Type B pancreatic cell (in vitro differentiated cells): ENCODE measurements around the gene MICALL1. TPM values are rescaled to one million over a fixed set of nuclear protein-coding genes. Genes with fewer than 3 reads are reported as not detected.
A peak's percentile ranks its signal among the peaks of the same experiment; 100 is the strongest.

ENCODE experiments used
- DNase-seq: peaks from one replicate; pipeline ENCODE4 v3.0.0; 2021; ENCODE audit warnings: mixed read lengths; ENCODE audit not compliant: unreplicated experiment; ENCODE audit errors: extremely low spot score
- H3K27ac Mint-ChIP-seq: 2 replicates; pipeline ENCODE4 v1.8.0; 2021; ENCODE audit warnings: mild to moderate bottlenecking, mixed read lengths
- H3K27me3 Mint-ChIP-seq: 2 replicates; pipeline ENCODE4 v1.8.0; 2021; ENCODE audit warnings: mixed read lengths
- H3K36me3 Mint-ChIP-seq: 2 replicates; pipeline ENCODE4 v1.8.0; 2021; ENCODE audit warnings: mixed read lengths
- H3K4me1 Mint-ChIP-seq: one replicate; pipeline ENCODE4 v1.8.0; 2021; ENCODE audit warnings: mixed read lengths; ENCODE audit not compliant: unreplicated experiment
- H3K4me3 Mint-ChIP-seq: 2 replicates; pipeline ENCODE4 v1.8.0; 2021; ENCODE audit warnings: mild to moderate bottlenecking, mixed read lengths
- H3K9me3 Mint-ChIP-seq: 2 replicates; pipeline ENCODE4 v1.8.0; 2021; ENCODE audit warnings: mixed read lengths
- total RNA-seq: library from RNA; stranded (reverse); gene quantifications from 2 replicates; pipeline ENCODE4 v1.2.1, GENCODE V29; 2021; ENCODE audit warnings: low replicate concordance
- TF ChIP-seq, protein P1 (sequence below): fragments of 200-600 bp; sonication (generic); conservative IDR thresholded peaks from 2 replicates; pipeline ENCODE4 v1.5.0; 2021; ENCODE audit warnings: antibody characterized with exemption, mild to moderate bottlenecking

Gene MICALL1
- total RNA-seq, 1 donor from 2014 or later: 56.5 TPM

DNA sequence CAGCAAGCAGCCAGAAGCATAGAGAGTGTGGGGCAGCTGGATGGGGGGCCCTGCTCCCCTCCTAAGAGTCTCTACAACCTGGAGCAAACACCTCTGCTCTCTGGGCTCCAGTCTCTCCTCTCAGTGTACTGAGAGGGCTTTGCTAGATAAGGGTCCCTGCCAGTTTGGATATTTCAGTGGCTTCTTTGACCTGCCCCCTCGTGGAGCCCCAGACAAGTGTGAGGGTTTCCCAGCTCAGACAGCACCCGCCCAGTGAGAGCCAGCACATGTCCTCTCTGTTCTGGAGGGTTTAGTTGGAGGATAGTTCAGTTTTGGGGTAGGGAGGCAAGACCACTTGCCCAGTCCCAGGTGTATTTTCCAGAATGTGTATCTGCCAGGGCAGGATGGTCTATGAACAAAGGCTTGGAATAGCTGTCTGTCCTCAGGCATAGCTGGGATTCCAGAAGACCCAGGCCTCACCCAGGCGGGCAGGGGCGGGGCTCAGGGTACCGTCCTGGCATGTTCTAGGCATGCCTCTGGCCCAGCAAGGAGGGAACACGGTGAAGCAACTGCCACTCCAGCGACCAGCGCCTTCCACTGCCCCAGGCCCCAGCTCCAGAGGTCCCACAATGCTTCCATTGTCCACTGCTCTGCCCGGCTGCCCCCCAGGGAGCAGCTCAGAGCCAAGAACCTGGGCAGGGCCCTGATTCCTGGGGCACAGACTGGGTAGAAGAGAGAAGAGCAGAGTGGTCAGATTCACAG, 7.5 kb upstream of the MICALL1 start:
- H3K4me1 Mint-ChIP-seq: peaks cover 35% of the 10 kb centered on the region
- no peak for DNase-seq
- H3K36me3 Mint-ChIP-seq: no peaks in the 10 kb centered on the region
- H3K27me3 Mint-ChIP-seq: no peaks in the 10 kb centered on the region
- H3K4me3 Mint-ChIP-seq: peak overlapping the region; percentile 9
- TF ChIP-seq, protein P1, sequence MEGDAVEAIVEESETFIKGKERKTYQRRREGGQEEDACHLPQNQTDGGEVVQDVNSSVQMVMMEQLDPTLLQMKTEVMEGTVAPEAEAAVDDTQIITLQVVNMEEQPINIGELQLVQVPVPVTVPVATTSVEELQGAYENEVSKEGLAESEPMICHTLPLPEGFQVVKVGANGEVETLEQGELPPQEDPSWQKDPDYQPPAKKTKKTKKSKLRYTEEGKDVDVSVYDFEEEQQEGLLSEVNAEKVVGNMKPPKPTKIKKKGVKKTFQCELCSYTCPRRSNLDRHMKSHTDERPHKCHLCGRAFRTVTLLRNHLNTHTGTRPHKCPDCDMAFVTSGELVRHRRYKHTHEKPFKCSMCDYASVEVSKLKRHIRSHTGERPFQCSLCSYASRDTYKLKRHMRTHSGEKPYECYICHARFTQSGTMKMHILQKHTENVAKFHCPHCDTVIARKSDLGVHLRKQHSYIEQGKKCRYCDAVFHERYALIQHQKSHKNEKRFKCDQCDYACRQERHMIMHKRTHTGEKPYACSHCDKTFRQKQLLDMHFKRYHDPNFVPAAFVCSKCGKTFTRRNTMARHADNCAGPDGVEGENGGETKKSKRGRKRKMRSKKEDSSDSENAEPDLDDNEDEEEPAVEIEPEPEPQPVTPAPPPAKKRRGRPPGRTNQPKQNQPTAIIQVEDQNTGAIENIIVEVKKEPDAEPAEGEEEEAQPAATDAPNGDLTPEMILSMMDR: no peak
- peak overlapping the region; percentile 85 for H3K27ac Mint-ChIP-seq
- H3K9me3 Mint-ChIP-seq: no peaks in the 10 kb centered on the region

DNA sequence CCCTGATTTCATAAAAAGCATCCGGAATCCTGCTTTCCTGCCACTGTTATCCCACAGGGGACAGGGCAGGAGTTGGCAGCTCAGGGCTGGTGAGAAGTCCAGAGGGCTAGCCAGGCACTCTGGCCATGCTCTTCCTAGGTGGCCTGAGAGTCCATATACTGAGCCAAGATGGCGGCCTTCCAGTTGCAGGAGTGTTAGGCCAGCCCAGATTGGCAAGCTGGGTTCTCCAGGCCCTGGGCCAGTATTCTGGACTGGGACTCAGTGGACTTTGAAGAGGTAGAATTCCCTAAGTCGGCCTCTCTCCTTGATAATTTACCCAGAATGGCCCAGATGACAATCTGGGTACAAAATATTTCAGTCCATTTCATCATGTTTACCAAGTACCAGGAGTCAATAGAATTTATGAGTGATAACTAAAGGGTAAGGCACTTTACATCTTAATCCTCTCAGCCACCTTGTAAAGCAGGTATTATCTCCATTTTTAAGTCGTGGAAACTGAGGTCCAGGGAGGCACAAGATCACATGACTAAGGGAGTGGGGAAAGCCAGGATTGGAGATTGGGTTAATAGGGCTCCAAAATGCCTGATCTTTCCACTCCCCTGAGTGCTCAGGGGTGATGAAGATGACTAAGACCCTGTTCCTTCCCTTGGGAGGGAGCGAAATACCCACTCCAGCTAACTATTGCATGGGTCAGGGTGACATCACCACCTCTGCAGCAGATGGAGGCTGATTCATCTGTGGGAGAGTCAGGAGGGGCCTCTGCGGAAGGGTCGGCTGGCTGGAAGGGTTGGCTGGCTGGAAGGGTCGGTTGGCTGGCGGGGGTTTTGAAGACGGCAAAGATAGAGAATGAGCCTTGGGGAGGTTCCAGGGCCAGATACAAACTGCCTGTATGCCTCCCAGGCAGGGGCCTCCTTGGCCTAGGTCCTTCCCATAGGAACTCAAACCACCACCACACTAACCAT, 1.2 kb upstream of the MICALL1 start:
- no peak for DNase-seq
- H3K27ac Mint-ChIP-seq: peak overlapping the region; percentile 95
- H3K27me3 Mint-ChIP-seq: no peaks in the 10 kb centered on the region
- TF ChIP-seq, protein P1: no peak
- H3K4me1 Mint-ChIP-seq: peaks cover 26% of the 10 kb centered on the region
- H3K36me3 Mint-ChIP-seq: peaks cover 12% of the 10 kb centered on the region
- H3K9me3 Mint-ChIP-seq: no peaks in the 10 kb centered on the region
- H3K4me3 Mint-ChIP-seq: peak overlapping the region; percentile 89

DNA sequence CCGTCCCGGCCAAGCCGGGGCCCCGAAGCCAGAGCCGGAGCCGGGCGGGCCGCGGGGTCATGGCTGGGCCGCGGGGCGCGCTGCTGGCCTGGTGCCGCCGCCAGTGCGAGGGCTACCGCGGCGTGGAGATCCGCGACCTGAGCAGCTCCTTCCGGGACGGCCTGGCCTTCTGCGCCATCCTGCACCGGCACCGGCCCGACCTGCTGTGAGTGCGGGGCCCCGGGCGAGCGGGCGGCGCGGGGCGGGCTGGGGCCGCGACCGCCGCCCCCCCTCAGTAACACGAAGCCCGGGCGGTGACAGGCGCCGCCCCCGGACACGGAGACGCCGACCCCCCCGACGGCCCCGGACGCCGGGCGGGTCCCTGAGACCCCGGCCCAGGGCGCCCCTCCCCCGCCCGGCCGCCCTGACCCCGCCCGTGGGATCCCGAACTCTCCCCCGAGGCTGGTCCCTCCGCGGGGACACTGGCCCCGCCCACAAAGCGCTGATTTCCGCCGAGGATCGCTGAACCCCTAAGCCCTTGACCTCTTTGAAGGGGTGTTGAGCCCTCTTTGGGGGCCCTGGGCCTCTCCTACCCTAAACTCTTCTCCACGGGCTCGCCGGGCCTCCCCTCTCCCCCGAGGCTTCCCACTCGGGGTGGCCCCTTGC, 389 bp downstream of the MICALL1 start:
- no peak for DNase-seq
- Mint-ChIP-seq H3K27me3 (no peaks in the 10 kb centered on the region), H3K4me3 (peak overlapping the region; percentile 93), H3K27ac (peak overlapping the region; percentile 92), H3K36me3 (peaks cover 12% of the 10 kb centered on the region), H3K9me3 (no peaks in the 10 kb centered on the region), H3K4me1 (peaks cover 41% of the 10 kb centered on the region)
- TF ChIP-seq, protein P1: no peak

- Mint-ChIP-seq H3K4me3 (peak overlapping the region; percentile 93), H3K27ac (peak overlapping the region; percentile 92), H3K9me3 (no peaks in the 10 kb centered on the region), H3K36me3 (peaks cover 12% of the 10 kb centered on the region), H3K4me1 (peaks cover 45% of the 10 kb centered on the region), H3K27me3 (no peaks in the 10 kb centered on the region)
- TF ChIP-seq, protein P1: no peak
- no peak for DNase-seq
Observed at GRCh38 chr22:37907036-37907954, 1.2 kb downstream of the MICALL1 start.
